Activated naive CD4-positive, alpha-beta T cell treated with Interleukin-2 at 50 U/mL for 16 hours (primary cell): Measurements from ENCODE around the gene NCAN.
"Not testable (repeated sequence)": the region's sequence is repeated elsewhere in the genome, so short reads cannot be mapped to it uniquely, and the experiment has no call there.

ENCODE experiments used
- DNase-seq: peaks from one replicate; pipeline ENCODE4 v3.0.0-alpha.2; 2020

NCAN gene

DNA sequence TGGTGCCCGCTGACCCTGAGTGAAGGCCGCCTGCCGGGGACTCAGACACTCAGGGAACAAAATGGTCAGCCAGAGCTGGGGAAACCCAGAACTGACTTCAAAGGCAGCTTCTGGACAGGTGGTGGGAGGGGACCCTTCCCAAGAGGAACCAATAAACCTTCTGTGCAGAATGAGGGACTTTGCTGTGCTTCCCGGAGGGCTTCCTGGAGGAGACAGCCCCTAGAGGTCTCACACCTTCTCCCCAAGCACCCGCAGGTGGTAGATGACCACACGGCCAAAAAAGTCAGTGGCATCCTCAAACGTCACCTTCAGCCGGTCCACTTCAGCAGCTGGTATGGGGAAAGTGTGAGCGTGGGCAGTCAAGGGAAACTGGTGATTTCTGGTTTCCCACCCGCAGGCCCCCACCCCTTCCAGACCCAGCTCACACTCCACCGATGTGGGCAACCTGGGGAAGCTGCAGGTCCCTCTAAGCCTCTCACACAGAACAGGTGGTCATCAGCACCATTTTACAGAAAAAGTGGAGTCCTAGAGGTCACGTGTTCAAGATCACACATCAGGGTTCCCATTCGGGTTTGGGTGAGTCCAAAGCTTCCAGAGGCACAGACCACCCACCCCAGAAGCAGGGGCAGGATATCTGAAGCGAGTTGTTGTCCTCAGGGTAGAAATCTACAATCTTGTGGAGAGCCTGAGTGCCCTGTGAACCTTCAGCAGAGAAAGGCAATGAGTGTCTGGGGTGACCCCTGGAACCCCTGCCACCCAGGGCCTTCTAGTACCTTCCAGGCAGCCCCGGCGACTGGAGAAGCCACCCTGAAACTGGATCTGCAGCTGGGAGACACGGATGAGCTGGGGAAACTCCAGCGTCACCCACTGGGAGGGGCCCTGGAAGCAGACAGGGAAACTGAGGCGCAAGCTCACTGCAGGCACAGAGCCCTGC is 9.8 kb upstream of the NCAN start:
- DNase-seq, result no peak

- no peak for DNase-seq
Observed at GRCh38 chr19:19202707-19203011, 9.1 kb upstream of the NCAN start.

DNA sequence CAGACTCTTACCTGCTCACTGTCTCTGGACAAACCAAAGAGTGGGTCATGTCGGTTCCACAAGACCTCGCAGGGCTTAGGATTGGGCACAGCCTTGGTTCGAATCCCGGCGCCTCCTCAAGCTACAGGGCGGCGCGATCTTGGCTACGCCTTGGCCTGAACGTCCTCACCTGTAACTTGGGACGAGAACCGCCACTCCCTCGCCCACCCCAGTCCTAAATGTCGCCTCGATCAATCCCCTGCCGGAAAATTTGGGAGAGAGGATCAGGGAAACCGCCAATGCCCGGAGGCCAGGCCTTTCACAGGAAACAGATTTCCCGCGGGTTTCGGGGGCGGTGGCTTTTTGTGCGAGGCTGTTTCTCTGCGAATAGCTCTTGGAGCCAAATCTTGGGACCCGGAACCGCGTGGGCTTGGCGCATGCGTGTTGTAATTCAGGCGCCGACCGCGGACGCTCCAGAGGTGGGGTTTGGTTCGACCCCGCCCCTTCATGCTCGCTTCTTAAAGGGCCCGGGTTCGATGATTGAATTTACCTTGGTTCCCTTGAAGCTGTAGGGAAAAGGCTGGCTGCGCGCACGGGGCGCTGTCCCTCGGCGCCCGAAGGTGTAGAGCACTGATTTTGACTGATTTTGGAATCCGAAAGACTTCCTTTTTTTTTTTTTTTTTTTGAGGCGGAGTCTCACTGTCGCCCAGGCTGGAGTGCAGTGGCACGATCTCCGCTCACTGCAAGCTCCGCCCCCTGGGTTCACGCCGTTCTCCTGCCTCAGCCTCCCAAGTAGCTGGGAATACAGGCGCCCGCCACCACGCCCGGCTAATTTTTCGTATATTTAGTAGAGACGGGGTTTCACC is 8.5 kb upstream of the NCAN start, which contains the start of gene NR2C2AP:
NR2C2AP (minus strand) TSS at position 403 of the 845 bp plus-strand sequence; CDS start at position 49, 354 bp downstream.
- peak; percentile 94 for DNase-seq

DNA sequence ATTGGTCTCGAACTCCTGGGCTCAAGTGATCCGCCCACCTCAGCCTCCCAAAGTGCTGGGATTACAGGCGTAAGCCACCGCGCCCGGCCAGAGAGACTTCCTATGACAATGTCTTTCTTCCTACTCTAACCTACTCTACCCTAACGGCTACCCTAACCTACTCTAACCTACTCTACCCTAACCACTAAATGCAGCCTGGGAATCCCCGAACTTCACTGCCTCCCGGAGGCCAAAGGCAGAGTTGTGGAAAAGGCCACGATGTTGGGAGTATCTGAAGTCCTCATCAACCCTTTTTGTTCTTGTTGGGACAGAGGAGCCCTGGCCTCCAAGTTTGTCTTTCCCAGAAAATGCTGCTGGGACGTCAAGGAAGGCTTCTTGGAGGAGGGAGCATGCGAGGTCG is 7.6 kb upstream of the NCAN start:
- no peak for DNase-seq

DNA sequence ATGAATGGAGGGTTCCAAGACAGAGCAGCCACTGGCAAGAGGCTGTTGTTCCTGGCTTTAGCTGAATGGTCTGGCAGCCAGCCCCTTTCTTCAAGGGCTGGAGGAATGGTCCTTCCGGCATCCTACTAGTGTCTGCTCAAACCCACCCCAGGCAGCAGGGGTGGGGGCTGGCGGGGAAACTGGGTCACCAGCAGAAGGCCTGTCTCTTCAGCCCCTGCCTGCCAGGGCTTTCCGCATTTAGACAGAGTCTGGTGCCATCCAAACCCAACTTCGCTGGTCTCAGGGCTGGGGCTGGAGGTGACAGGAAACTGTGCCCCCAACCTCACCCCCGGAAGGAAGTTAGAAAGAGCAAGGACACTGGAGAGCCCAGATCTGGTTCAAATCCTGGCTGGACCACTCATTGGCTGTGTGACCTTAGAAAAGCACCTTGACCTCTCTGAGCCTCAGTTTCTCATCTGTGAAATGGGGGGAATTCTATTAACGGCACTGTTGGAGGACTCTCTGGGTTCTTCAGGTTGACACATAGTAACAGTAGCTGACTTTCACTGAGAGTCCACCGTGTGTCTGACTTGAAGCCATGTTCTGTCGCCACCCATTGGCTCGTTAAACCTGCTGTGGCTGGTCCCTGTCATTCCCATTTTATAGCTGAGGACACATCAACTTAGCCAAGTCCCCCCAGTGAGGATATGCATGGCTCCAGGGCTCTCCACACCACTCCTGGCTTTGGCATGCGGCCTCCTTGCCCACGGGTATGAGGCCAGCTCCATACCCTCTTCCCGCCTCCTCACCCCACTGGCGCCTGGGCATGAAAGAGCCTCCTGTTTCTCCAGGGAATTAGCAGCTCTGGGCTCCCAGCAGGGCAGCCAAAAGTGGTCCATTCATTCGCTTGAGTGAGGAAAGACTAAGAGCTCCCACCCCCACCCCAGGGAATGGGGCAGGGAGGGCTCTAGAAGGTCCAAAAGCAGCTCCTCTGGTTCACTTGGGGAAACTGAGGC is 6.0 kb upstream of the NCAN start:
- no peak for DNase-seq

GRCh38 chr19:19206938-19207337 is 4.8 kb upstream of the NCAN start:
- no peak for DNase-seq

DNA sequence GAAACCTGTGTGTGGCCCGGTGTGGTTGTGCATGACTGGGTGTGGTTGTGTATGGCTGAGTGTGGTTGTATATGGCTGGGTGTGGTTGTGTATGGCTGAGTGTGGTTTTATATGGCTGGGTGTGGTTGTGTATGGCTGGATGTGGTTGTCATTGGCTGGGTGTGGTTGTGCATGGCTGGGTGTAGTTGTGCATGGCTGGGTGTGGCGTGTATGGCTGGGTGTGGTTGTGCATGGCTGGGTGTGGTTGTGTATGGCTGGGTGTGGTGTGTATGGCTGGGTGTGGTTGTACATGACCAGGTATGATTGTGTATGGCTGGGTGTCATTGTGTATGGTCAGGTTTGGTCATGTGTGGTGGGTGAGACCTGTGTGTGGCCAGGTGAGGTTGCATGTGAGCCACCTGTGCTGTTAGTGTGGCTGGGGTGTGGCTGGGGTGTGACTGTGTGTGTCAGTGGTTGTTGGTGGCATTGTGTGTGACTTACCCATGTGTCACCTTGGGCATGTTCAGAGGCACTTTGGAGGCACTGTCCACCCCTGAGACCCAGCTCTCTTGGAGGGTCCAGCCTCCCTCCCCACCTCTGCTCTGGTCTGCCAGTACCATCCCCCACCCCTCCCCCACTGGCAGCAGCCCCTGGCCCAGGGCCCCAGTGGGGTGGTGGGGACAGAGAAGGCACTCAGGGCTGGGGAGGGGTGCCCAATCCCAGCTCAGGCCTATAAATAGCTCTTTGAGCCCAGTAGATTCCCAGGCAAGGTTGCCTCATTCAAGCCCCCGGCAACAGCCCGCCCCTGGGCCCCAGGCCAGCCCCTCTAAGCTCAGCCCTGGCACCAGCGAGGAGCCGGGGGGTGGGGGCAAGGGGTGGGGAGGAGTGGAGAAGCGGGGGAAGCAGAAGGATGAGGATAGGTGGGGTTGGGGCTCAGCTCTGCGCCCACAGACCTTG is 3.9 kb upstream of the NCAN start:
- DNase-seq, result no peak

- DNase-seq, result no peak
Observed at GRCh38 chr19:19209372-19209771, 2.4 kb upstream of the NCAN start.

- DNase-seq, result no peak
Observed at GRCh38 chr19:19212916-19213315, 1.2 kb downstream of the NCAN start.

GRCh38 chr19:19213426-19214158 is 1.8 kb downstream of the NCAN start:
- no peak for DNase-seq

DNA sequence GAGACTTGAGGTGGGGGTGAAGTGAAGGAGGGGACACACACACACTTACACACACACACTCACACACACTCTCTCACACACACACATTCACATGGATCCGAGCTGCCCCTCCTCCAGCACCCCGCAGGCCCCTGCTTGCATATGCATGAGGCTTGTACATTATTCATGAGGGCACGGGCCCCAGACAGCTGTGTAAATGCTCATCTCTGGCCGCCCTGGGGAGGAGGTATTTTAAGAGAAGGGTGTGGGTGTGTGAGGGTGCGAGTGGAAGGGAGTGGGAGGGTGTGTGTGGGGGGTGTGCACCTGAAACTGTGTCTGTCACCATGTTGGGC is 2.4 kb downstream of the NCAN start:
- DNase-seq, result no peak

- peak; percentile 33 for DNase-seq
Observed at GRCh38 chr19:19214892-19215291, 3.1 kb downstream of the NCAN start.

DNA sequence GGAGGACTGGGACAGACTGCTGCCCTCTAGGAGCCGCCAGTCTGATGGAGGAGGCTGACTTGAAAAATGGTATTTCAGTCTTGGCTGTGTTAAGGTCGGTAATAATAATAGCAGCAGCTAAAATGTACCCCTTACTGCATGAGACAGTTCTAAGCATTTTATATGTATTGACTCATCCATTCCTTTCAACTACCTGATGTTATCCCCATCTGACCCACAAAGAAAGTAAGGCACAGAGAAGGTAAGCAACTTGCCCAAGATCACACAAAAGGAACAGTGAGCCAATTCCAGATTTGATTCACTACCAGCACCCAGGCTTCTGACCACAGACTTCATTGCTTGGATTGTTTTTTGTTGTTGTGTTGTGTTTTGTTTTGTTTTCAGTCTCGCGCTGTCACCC is 4.0 kb downstream of the NCAN start:
- no peak for DNase-seq

DNA sequence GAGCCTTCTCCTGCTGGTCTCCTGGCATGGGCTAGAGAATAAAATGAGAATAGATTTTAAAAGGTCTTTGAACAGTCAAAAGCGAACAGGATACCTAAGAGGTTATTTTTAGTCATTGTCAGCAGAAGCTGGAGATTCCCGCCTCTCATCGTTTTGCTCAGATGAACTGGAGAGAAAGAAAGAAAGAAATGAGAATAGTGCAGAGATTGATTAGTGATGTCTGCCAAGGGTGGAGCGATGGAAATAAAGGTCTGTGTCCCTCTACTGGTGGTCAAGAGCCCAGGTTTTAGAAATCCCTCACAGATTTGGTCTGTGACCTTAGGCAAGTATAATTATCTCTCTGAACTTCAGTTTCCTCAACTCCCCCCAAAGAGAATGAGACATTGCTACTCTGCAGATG is 5.3 kb downstream of the NCAN start:
- no peak for DNase-seq

GRCh38 chr19:19218911-19219310 is 7.2 kb downstream of the NCAN start:
- no peak for DNase-seq

DNA sequence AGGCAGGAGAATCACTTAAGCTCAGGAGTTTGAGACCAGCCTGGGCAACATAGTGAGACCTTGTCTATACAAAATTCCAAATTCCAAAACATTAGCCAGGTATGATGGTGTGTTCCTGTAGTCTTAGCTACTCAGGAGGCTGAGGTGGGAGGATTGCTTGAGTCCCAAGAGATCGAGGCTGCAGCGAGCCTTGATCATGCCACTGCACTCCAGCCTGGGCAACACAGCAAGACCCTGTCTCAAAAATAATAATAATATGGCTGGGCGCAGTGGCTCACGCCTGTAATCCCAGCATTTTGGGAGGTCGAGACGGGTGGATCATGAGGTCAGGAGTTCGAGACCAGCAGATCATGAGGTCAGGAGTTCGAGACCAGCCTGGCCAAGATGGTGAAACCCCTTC is 9.2 kb downstream of the NCAN start:
- not testable (repeated sequence) for DNase-seq

DNA sequence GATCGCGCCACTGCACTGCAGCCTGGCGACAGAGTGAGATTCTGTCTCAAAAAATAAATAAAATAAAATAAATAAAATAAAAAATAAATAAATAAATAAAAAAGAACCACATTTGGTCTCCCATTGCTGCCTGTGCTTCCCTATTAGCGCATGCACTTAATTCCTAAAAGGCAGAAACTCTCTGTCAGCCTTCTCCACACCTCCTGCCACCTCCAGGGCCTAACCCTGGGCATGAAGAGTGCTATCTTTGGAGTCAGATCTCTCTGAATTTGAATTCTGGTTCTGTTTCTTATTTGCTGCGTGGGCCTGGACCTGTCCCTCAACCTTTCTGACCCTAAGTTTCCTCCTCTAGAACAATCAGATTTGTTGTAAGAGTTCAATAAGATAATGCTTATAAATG is 11.3 kb downstream of the NCAN start:
- DNase-seq, result no peak

- DNase-seq, result no peak
Observed at GRCh38 chr19:19223636-19224035, 11.9 kb downstream of the NCAN start.

DNA sequence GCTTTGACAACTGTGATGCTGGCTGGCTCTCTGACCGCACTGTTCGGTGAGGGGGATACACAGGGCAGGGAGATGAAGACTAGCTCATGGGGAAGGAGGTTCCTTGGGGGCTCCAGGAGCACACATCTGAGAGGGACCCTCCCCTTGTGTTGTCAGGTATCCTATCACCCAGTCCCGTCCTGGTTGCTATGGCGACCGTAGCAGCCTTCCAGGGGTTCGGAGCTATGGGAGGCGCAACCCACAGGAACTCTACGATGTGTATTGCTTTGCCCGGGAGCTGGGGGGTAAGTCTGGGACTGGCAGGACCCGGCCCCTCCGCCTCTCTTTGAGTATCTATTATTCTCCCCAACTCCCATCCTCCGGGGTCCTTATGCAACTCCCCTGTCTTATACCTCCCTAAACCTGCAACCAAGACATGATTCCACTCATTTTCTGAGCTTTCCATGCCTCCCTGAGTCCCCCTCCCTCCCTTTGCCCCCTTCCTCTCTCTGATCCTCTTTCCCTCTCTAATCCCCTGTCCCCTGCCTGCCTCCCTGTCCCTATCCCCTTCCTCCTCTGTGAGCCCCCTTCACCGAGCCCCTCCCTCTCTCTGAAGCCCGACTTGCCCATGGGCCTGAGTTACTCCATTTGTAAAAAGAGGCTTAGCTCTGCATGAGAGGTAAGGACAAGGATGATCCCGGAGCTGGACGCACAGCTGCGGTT is 12.5 kb downstream of the NCAN start:
- no peak for DNase-seq

- peak; percentile 76 for DNase-seq
Observed at GRCh38 chr19:19224852-19225494, 13.2 kb downstream of the NCAN start.
